Neural crest cell (in vitro differentiated cells): Measurements from ENCODE around the gene CDC45. TPM values are rescaled to one million over a fixed set of nuclear protein-coding genes. Genes with fewer than 3 reads are reported as not detected.

Source experiments
- DNase-seq: peaks from one replicate; pipeline ENCODE4 v3.0.0; 2021; ENCODE audit warnings: low read depth, mixed read lengths, low spot score
- H3K27ac Mint-ChIP-seq: one replicate; pipeline ENCODE4 v1.8.0; 2021; ENCODE audit warnings: mild to moderate bottlenecking, mixed read lengths; ENCODE audit not compliant: unreplicated experiment
- H3K27me3 Mint-ChIP-seq: 2 replicates; pipeline ENCODE4 v1.8.0; 2021; ENCODE audit warnings: low read depth, mild to moderate bottlenecking, mixed read lengths
- H3K36me3 Mint-ChIP-seq: 2 replicates; pipeline ENCODE4 v1.8.0; 2021; ENCODE audit warnings: low read depth, mild to moderate bottlenecking, mixed read lengths
- H3K4me1 Mint-ChIP-seq: 2 replicates; pipeline ENCODE4 v1.8.0; 2021; ENCODE audit warnings: mixed read lengths
- H3K4me3 Mint-ChIP-seq: one replicate; pipeline ENCODE4 v1.8.0; 2021; ENCODE audit warnings: mild to moderate bottlenecking, mixed read lengths
- H3K9me3 Mint-ChIP-seq: 2 replicates; pipeline ENCODE4 v1.8.0; 2021; ENCODE audit warnings: mixed read lengths
- CTCF ChIP-seq: fragments of 200-600 bp; sonication (generic); conservative IDR thresholded peaks from 2 replicates; pipeline ENCODE4 v1.5.0; 2021; ENCODE audit warnings: antibody characterized with exemption, mild to moderate bottlenecking
- total RNA-seq: library from RNA; stranded (reverse); gene quantifications from 2 replicates; pipeline ENCODE4 v1.2.1, GENCODE V29; 2021

The CDC45 gene
- total RNA-seq, 1 donor from 2014 or later: 49.8 TPM

GRCh38 chr22:19496324-19496630, 16.6 kb downstream of the CDC45 start:
- H3K36me3 Mint-ChIP-seq: peaks cover 4% of the 10 kb centered on the region
- no peak overlapping the region for H3K27ac Mint-ChIP-seq
- H3K9me3 Mint-ChIP-seq: no peaks in the 10 kb centered on the region
- no peak for TF ChIP-seq CTCF
- DNase-seq: no peak
- no peak overlapping the region for H3K4me3 Mint-ChIP-seq
- no peaks in the 10 kb centered on the region for H3K27me3 Mint-ChIP-seq
- no peaks in the 10 kb centered on the region for H3K4me1 Mint-ChIP-seq

GRCh38 chr22:19497245-19497644, 17.5 kb downstream of the CDC45 start:
- H3K36me3 Mint-ChIP-seq: peaks cover 4% of the 10 kb centered on the region
- H3K9me3 Mint-ChIP-seq: no peaks in the 10 kb centered on the region
- H3K27me3 Mint-ChIP-seq: no peaks in the 10 kb centered on the region
- no peak for DNase-seq
- H3K4me3 Mint-ChIP-seq: no peak overlapping the region
- TF ChIP-seq CTCF: no peak
- no peaks in the 10 kb centered on the region for H3K4me1 Mint-ChIP-seq
- no peak overlapping the region for H3K27ac Mint-ChIP-seq

GRCh38 chr22:19498154-19498865, 18.6 kb downstream of the CDC45 start:
- TF ChIP-seq CTCF: no peak
- no peaks in the 10 kb centered on the region for H3K4me1 Mint-ChIP-seq
- H3K27me3 Mint-ChIP-seq: no peaks in the 10 kb centered on the region
- peaks cover 7% of the 10 kb centered on the region for H3K36me3 Mint-ChIP-seq
- H3K9me3 Mint-ChIP-seq: no peaks in the 10 kb centered on the region
- DNase-seq: no peak
- H3K27ac Mint-ChIP-seq: no peak overlapping the region
- H3K4me3 Mint-ChIP-seq: no peak overlapping the region

GRCh38 chr22:19498866-19499190, 19.1 kb downstream of the CDC45 start:
- Mint-ChIP-seq H3K4me1 (no peaks in the 10 kb centered on the region), H3K36me3 (peaks cover 7% of the 10 kb centered on the region), H3K27ac (no peak overlapping the region), H3K4me3 (no peak overlapping the region), H3K9me3 (no peaks in the 10 kb centered on the region), H3K27me3 (no peaks in the 10 kb centered on the region)
- DNase-seq: no peak
- TF ChIP-seq CTCF: no peak

- no peaks in the 10 kb centered on the region for H3K9me3 Mint-ChIP-seq
Measured at GRCh38 chr22:19499236-19499879, 19.6 kb downstream of the CDC45 start.

More at GRCh38 chr22:19499236-19499879, 19.6 kb downstream of the CDC45 start:
- Mint-ChIP-seq H3K4me3 (no peak overlapping the region), H3K36me3 (peaks cover 7% of the 10 kb centered on the region), H3K27me3 (no peaks in the 10 kb centered on the region), H3K27ac (no peak overlapping the region), H3K4me1 (no peaks in the 10 kb centered on the region)
- TF ChIP-seq CTCF: no peak
- no peak for DNase-seq
